ELF-1 (cell line): ENCODE results near the gene ZNF423.

Experiments used
- DNase-seq: peaks from one replicate; pipeline ENCODE4 v3.0.0-alpha.2; 2016; ENCODE audit warnings: low read depth, low spot score

Gene ZNF423

GRCh38 chr16:49645263-49645662 lies 210.6 kb downstream of the ZNF423 start:
- no peak for DNase-seq

GRCh38 chr16:49644145-49644463 lies 211.8 kb downstream of the ZNF423 start:
- DNase-seq, result no peak

GRCh38 chr16:49643429-49644144 lies 212.3 kb downstream of the ZNF423 start:
- no peak for DNase-seq

GRCh38 chr16:49641250-49641649 lies 214.7 kb downstream of the ZNF423 start:
- no peak for DNase-seq

- no peak for DNase-seq
Measured at GRCh38 chr16:49640581-49640980, 215.3 kb downstream of the ZNF423 start.

GRCh38 chr16:49639739-49640431 lies 216.0 kb downstream of the ZNF423 start:
- DNase-seq, result peak; percentile 85

- no peak for DNase-seq
Measured at GRCh38 chr16:49638673-49639610, 217.0 kb downstream of the ZNF423 start.

GRCh38 chr16:49637933-49638672 lies 217.8 kb downstream of the ZNF423 start:
- no peak for DNase-seq

- DNase-seq, result no peak
Measured at GRCh38 chr16:49637511-49637910, 218.4 kb downstream of the ZNF423 start.

- DNase-seq, result no peak
Measured at GRCh38 chr16:49636608-49637007, 219.3 kb downstream of the ZNF423 start.

- DNase-seq, result no peak
Measured at GRCh38 chr16:49635591-49636581, 220.0 kb downstream of the ZNF423 start.

GRCh38 chr16:49635009-49635350 lies 220.9 kb downstream of the ZNF423 start:
- DNase-seq, result no peak

- DNase-seq, result no peak
Measured at GRCh38 chr16:49634235-49635008, 221.5 kb downstream of the ZNF423 start.

GRCh38 chr16:49632795-49633184 lies 223.1 kb downstream of the ZNF423 start:
- DNase-seq, result no peak

- no peak for DNase-seq
Measured at GRCh38 chr16:49632086-49632794, 223.7 kb downstream of the ZNF423 start.

- DNase-seq, result no peak
Measured at GRCh38 chr16:49631187-49632041, 224.5 kb downstream of the ZNF423 start.

GRCh38 chr16:49630783-49631182 lies 225.1 kb downstream of the ZNF423 start:
- no peak for DNase-seq

- no peak for DNase-seq
Measured at GRCh38 chr16:49629851-49630250, 226.1 kb downstream of the ZNF423 start.
